SK-N-SH treated with all-trans-retinoic acid at 6 μM for 48 hours (cell line): ENCODE data around the gene MYLK.
A peak's percentile ranks its signal among the peaks of the same experiment; 100 is the strongest.

ENCODE experiments used
- ATAC-seq: fragments of 200-7000 bp; cut with Tn5 transposase; 3 replicates; pipeline ENCODE4 v1.9.1; 2020; ENCODE audit warnings: mild to moderate bottlenecking, moderate library complexity
- ARNTL ChIP-seq: fragments of 450-650 bp; formaldehyde crosslinking; IDR thresholded peaks from 2 replicates; pipeline ENCODE4 v1.5.0; 2020; ENCODE audit warnings: low read depth, mild to moderate bottlenecking, moderate library complexity, borderline replicate concordance
- BACH2 ChIP-seq: fragments of 250-450 bp; sonication (Bioruptor Pico); IDR thresholded peaks from 2 replicates; pipeline ENCODE4 v1.9.0; 2021; ENCODE audit warnings: mild to moderate bottlenecking, borderline replicate concordance
- CREB5 ChIP-seq: fragments of 250-450 bp; sonication (Bioruptor Pico); IDR thresholded peaks from 2 replicates; pipeline ENCODE4 v1.5.1; 2020; ENCODE audit warnings: low read depth, mild to moderate bottlenecking, moderate library complexity
- CSDC2 ChIP-seq: fragments of 250-450 bp; sonication (Bioruptor Pico); IDR thresholded peaks from 2 replicates; pipeline ENCODE4 v1.5.0; 2020; ENCODE audit warnings: mild to moderate bottlenecking, moderate library complexity
- ESRRG ChIP-seq: fragments of 250-450 bp; sonication (Bioruptor Pico); IDR thresholded peaks from 2 replicates; pipeline ENCODE4 v1.6.1; 2021; ENCODE audit warnings: mild to moderate bottlenecking
- GLIS3 ChIP-seq: fragments of 250-450 bp; sonication (Bioruptor Pico); IDR thresholded peaks from 2 replicates; pipeline ENCODE4 v1.5.0; 2020; ENCODE audit warnings: mild to moderate bottlenecking, moderate library complexity
- ISL1 ChIP-seq: fragments of 250-450 bp; sonication (Bioruptor Pico); IDR thresholded peaks from 2 replicates; pipeline ENCODE4 v2.1.2; 2022; ENCODE audit warnings: mild to moderate bottlenecking, moderate library complexity
- OSR1 ChIP-seq: fragments of 250-450 bp; sonication (Bioruptor Pico); IDR thresholded peaks from 2 replicates; pipeline ENCODE4 v1.8.0; 2022; ENCODE audit warnings: moderate library complexity, mild to moderate bottlenecking, inconsistent platforms
- RARB ChIP-seq: fragments of 250-450 bp; sonication (Bioruptor Pico); IDR thresholded peaks from 2 replicates; pipeline ENCODE4 v1.8.0; 2021; ENCODE audit warnings: mild to moderate bottlenecking, moderate library complexity
- SNAI2 ChIP-seq: fragments of 250-450 bp; sonication (Bioruptor Pico); IDR thresholded peaks from 2 replicates; pipeline ENCODE4 v1.5.0; 2020; ENCODE audit warnings: mild to moderate bottlenecking, moderate library complexity
- TCF4 ChIP-seq: fragments of 250-450 bp; sonication (Bioruptor Pico); IDR thresholded peaks from 2 replicates; pipeline ENCODE4 v1.8.0; 2021; ENCODE audit warnings: mild to moderate bottlenecking, moderate library complexity, borderline replicate concordance
- TOX ChIP-seq: fragments of 250-450 bp; sonication (Bioruptor Pico); IDR thresholded peaks from 2 replicates; pipeline ENCODE4 v1.8.0; 2021; ENCODE audit warnings: mild to moderate bottlenecking, moderate library complexity, borderline replicate concordance
- ZC3H10 ChIP-seq: fragments of 250-450 bp; sonication (Bioruptor Pico); IDR thresholded peaks from 2 replicates; pipeline ENCODE4 v1.5.1; 2021; ENCODE audit warnings: mild to moderate bottlenecking, moderate library complexity
- ZFP30 ChIP-seq: fragments of 450-650 bp; formaldehyde crosslinking; IDR thresholded peaks from 2 replicates; pipeline ENCODE4 v1.5.0; 2022; ENCODE audit warnings: mild to moderate bottlenecking, moderate library complexity
- ZNF565 ChIP-seq: fragments of 450-650 bp; formaldehyde crosslinking; conservative IDR thresholded peaks from 2 replicates; pipeline ENCODE4 v1.5.0; 2020; ENCODE audit warnings: low read depth, mild to moderate bottlenecking, moderate library complexity
- ZNF70 ChIP-seq: fragments of 450-650 bp; formaldehyde crosslinking; IDR thresholded peaks from 2 replicates; pipeline ENCODE4 v1.5.0; 2020; ENCODE audit warnings: mild to moderate bottlenecking, moderate library complexity
- ZNF8 ChIP-seq: fragments of 450-650 bp; formaldehyde crosslinking; IDR thresholded peaks from 2 replicates; pipeline ENCODE4 v1.5.0; 2020; ENCODE audit warnings: mild to moderate bottlenecking, moderate library complexity
- TF ChIP-seq, protein P1 (sequence below): fragments of 250-450 bp; sonication (Bioruptor Pico); IDR thresholded peaks from 2 replicates; pipeline ENCODE4 v1.8.0; 2020; ENCODE audit warnings: mild to moderate bottlenecking, moderate library complexity, borderline replicate concordance
- TF ChIP-seq, protein P2 (sequence below): fragments of 250-450 bp; sonication (Bioruptor Pico); IDR thresholded peaks from 2 replicates; pipeline ENCODE4 v1.5.0; 2020; ENCODE audit warnings: mild to moderate bottlenecking, moderate library complexity
- TF ChIP-seq, protein P3 (sequence below): fragments of 250-450 bp; sonication (Bioruptor Pico); IDR thresholded peaks from 2 replicates; pipeline ENCODE4 v1.8.0; 2021; ENCODE audit warnings: low read depth, mild to moderate bottlenecking, moderate library complexity, borderline replicate concordance

Gene MYLK

GRCh38 chr3:123766193-123767008, 117.7 kb downstream of the MYLK start:
- TF ChIP-seq RARB (CRISPR knock-in tag): no peak
- ATAC-seq: peak; percentile 8; the same call in 1 of the 3 replicates

- ATAC-seq: no peak
- TF ChIP-seq ISL1 (peak; percentile 53; the same call in 1 of the 2 replicates), ZNF8 (CRISPR knock-in tag) (no peak), CSDC2 (CRISPR knock-in tag) (no peak)
- TF ChIP-seq, protein P1, sequence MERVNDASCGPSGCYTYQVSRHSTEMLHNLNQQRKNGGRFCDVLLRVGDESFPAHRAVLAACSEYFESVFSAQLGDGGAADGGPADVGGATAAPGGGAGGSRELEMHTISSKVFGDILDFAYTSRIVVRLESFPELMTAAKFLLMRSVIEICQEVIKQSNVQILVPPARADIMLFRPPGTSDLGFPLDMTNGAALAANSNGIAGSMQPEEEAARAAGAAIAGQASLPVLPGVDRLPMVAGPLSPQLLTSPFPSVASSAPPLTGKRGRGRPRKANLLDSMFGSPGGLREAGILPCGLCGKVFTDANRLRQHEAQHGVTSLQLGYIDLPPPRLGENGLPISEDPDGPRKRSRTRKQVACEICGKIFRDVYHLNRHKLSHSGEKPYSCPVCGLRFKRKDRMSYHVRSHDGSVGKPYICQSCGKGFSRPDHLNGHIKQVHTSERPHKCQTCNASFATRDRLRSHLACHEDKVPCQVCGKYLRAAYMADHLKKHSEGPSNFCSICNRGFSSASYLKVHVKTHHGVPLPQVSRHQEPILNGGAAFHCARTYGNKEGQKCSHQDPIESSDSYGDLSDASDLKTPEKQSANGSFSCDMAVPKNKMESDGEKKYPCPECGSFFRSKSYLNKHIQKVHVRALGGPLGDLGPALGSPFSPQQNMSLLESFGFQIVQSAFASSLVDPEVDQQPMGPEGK (CRISPR knock-in tag): no peak
Measured at GRCh38 chr3:123765475-123766128, 118.5 kb downstream of the MYLK start.

GRCh38 chr3:123764647-123765046, 119.5 kb downstream of the MYLK start:
- no peak for TF ChIP-seq BACH2 (CRISPR knock-in tag)
- no peak for TF ChIP-seq TCF4
- TF ChIP-seq CSDC2 (CRISPR knock-in tag): no peak
- TF ChIP-seq ESRRG: no peak
- no peak for TF ChIP-seq SNAI2
- TF ChIP-seq, protein P2, sequence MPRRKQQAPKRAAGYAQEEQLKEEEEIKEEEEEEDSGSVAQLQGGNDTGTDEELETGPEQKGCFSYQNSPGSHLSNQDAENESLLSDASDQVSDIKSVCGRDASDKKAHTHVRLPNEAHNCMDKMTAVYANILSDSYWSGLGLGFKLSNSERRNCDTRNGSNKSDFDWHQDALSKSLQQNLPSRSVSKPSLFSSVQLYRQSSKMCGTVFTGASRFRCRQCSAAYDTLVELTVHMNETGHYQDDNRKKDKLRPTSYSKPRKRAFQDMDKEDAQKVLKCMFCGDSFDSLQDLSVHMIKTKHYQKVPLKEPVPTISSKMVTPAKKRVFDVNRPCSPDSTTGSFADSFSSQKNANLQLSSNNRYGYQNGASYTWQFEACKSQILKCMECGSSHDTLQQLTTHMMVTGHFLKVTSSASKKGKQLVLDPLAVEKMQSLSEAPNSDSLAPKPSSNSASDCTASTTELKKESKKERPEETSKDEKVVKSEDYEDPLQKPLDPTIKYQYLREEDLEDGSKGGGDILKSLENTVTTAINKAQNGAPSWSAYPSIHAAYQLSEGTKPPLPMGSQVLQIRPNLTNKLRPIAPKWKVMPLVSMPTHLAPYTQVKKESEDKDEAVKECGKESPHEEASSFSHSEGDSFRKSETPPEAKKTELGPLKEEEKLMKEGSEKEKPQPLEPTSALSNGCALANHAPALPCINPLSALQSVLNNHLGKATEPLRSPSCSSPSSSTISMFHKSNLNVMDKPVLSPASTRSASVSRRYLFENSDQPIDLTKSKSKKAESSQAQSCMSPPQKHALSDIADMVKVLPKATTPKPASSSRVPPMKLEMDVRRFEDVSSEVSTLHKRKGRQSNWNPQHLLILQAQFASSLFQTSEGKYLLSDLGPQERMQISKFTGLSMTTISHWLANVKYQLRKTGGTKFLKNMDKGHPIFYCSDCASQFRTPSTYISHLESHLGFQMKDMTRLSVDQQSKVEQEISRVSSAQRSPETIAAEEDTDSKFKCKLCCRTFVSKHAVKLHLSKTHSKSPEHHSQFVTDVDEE: no peak
- no peak for TF ChIP-seq OSR1 (CRISPR knock-in tag)
- TF ChIP-seq, all 23 proteins: peak for 0
- ATAC-seq: no peak

DNA sequence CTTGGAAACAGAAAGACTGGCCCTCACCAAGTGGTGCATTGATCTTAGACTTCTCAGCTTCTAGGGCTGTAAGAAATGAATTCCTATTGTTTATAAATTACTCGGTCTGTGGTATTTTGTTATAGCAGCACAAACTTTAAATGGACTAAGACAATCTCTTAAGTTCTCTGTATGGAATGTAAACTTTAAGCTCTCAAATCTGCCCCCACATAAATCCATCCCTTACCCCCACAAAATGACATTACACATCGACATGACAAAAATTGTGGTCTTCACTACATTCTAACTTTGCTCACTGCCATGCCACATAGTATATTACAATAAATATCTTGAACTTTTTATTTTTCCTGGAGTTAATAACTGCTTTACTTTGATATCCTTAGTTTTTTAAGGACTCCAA, 121.3 kb downstream of the MYLK start:
- no peak for ATAC-seq
- TF ChIP-seq CREB5 (CRISPR knock-in tag) (no peak), TOX (CRISPR knock-in tag) (no peak), ARNTL (CRISPR knock-in tag) (no peak), BACH2 (CRISPR knock-in tag) (no peak), SNAI2 (no peak), ZC3H10 (CRISPR knock-in tag) (no peak), ZNF565 (CRISPR knock-in tag) (no peak), TCF4 (no peak), ESRRG (no peak), ZNF70 (CRISPR knock-in tag) (no peak), GLIS3 (no peak), ZFP30 (CRISPR knock-in tag) (no peak)
- TF ChIP-seq, protein P2: no peak
- TF ChIP-seq, protein P1 (CRISPR knock-in tag): no peak
- TF ChIP-seq, protein P3, sequence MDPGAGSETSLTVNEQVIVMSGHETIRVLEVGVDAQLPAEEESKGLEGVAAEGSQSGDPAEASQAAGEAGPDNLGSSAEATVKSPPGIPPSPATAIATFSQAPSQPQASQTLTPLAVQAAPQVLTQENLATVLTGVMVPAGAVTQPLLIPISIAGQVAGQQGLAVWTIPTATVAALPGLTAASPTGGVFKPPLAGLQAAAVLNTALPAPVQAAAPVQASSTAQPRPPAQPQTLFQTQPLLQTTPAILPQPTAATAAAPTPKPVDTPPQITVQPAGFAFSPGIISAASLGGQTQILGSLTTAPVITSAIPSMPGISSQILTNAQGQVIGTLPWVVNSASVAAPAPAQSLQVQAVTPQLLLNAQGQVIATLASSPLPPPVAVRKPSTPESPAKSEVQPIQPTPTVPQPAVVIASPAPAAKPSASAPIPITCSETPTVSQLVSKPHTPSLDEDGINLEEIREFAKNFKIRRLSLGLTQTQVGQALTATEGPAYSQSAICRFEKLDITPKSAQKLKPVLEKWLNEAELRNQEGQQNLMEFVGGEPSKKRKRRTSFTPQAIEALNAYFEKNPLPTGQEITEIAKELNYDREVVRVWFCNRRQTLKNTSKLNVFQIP: no peak
